Neural progenitor cell (in vitro differentiated cells): Measurements from ENCODE around the gene CLSTN2.

Source experiments
- EZH2 ChIP-seq: fragments of 200-600 bp; sonication (generic); IDR thresholded peaks from 2 replicates; pipeline ENCODE4 v1.6.1; 2017; ENCODE audit warnings: antibody characterized with exemption, mild to moderate bottlenecking, moderate library complexity
- TF ChIP-seq, protein P1 (sequence below): fragments of 200-600 bp; sonication (generic); IDR thresholded peaks from 2 replicates; pipeline ENCODE4 v1.5.1; 2017; ENCODE audit warnings: antibody characterized with exemption, mild to moderate bottlenecking

- TF ChIP-seq, protein P1, sequence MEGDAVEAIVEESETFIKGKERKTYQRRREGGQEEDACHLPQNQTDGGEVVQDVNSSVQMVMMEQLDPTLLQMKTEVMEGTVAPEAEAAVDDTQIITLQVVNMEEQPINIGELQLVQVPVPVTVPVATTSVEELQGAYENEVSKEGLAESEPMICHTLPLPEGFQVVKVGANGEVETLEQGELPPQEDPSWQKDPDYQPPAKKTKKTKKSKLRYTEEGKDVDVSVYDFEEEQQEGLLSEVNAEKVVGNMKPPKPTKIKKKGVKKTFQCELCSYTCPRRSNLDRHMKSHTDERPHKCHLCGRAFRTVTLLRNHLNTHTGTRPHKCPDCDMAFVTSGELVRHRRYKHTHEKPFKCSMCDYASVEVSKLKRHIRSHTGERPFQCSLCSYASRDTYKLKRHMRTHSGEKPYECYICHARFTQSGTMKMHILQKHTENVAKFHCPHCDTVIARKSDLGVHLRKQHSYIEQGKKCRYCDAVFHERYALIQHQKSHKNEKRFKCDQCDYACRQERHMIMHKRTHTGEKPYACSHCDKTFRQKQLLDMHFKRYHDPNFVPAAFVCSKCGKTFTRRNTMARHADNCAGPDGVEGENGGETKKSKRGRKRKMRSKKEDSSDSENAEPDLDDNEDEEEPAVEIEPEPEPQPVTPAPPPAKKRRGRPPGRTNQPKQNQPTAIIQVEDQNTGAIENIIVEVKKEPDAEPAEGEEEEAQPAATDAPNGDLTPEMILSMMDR: no peak
- no peak for TF ChIP-seq EZH2
These were observed 142.4 kb downstream of the CLSTN2 start for GRCh38 chr3:140077406-140077805.
